ENCODE data around the gene TUBAL3. TPM values are rescaled to one million over a fixed set of nuclear protein-coding genes. Genes with fewer than 3 reads are reported as not detected.

TUBAL3 gene
- polyA plus RNA-seq, 1 donor (not counting 4 experiments of a cell fraction or from before 2014, with no cell fraction given) = 2.6 TPM

DNA sequence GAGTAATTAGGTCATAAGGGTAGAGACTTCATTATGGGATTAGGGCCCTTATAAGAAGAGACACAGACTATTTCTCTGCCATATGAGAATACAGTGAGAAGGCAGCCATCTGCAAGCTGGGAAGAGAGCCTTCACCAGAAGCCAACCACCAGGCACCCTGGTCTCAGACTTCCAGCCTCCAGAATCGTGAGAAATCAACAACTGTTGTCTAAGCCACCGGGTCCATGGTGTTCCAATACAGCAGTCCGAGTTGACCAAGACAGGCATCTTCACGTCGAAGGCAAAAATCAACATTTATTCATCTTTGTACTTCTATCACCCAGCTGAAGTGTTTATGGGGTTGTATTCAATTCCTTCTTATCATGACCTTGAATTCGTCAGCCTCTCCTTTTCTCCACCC lies 5.3 kb downstream of the TUBAL3 start:
- Histone ChIP-seq H3K79me2 (ENCODE audit: control insufficient read depth, insufficient read depth, low read length) (no peaks in the 10 kb centered on the region), H3K4me3 (ENCODE audit: control insufficient read depth in 2 of 3, extremely low read depth in 1 of 3, insufficient read depth in 2 of 3, low read depth in 1 of 3, low read length in 3 of 3) (no peak overlapping the region), H3K9ac (ENCODE audit: control insufficient read depth, extremely low read depth, insufficient read depth, low read length) (no peak overlapping the region), H3K4me2 (ENCODE audit: control insufficient read depth, extremely low read depth, insufficient read depth, low read depth, low read length) (no peak overlapping the region), H3K27ac (ENCODE audit: control insufficient read depth, insufficient read depth, low read length) (no peak overlapping the region), H3K27me3 (ENCODE audit: control insufficient read depth, extremely low read depth, insufficient read depth, low read length) (no peaks in the 10 kb centered on the region), H3K4me1 (ENCODE audit: control insufficient read depth, extremely low read depth, insufficient read depth, low read length) (peaks cover 3% of the 10 kb centered on the region), H2AFZ (ENCODE audit: control insufficient read depth, low read length) (no peak overlapping the region), H3K9me3 (ENCODE audit: control insufficient read depth, low read depth, low read length) (no peaks in the 10 kb centered on the region), H3K36me3 (ENCODE audit: control insufficient read depth in 2 of 2, extremely low read depth in 1 of 2, insufficient read depth in 2 of 2, low read length in 2 of 2) (no peaks in the 10 kb centered on the region), H4K20me1 (ENCODE audit: control insufficient read depth, extremely low read depth, insufficient read depth, low read length) (no peaks in the 10 kb centered on the region), H3K9me1 (ENCODE audit: control insufficient read depth, extremely low read depth, insufficient read depth, low read length) (no peaks in the 10 kb centered on the region)
- no peak for DNase-seq (ENCODE audit: low read depth, low spot score)
- no peak for FAIRE-seq
- TF ChIP-seq EZH2 (IDR thresholded peaks at IDR 0.05; ENCODE audit: low read length) (no peak), CTCF (optimal IDR thresholded peaks at IDR 0.05 in 1 of 3, IDR thresholded peaks at IDR 0.05 in 1 of 3, conservative IDR thresholded peaks at IDR 0.05 in 1 of 3; ENCODE audit: extremely low read depth in 1 of 3, insufficient read depth in 2 of 3, low read length in 3 of 3) (no peak)
- dilution Hi-C loops (cut with MboI; ENCODE audit: extremely low pct_ligation_motif_present, low sequenced_read_pairs) = no loop called here

GRCh38 chr10:5396556-5397300 lies 7.9 kb downstream of the TUBAL3 start:
- Histone ChIP-seq H3K9ac (ENCODE audit: control insufficient read depth, extremely low read depth, insufficient read depth, low read length) (no peak overlapping the region), H3K27ac (ENCODE audit: control insufficient read depth, insufficient read depth, low read length) (no peak overlapping the region), H3K79me2 (ENCODE audit: control insufficient read depth, insufficient read depth, low read length) (no peaks in the 10 kb centered on the region), H2AFZ (ENCODE audit: control insufficient read depth, low read length) (no peak overlapping the region), H3K9me3 (ENCODE audit: control insufficient read depth, low read depth, low read length) (no peaks in the 10 kb centered on the region), H4K20me1 (ENCODE audit: control insufficient read depth, extremely low read depth, insufficient read depth, low read length) (no peaks in the 10 kb centered on the region), H3K4me3 (ENCODE audit: control insufficient read depth in 2 of 3, extremely low read depth in 1 of 3, insufficient read depth in 2 of 3, low read depth in 1 of 3, low read length in 3 of 3) (no peak overlapping the region), H3K9me1 (ENCODE audit: control insufficient read depth, extremely low read depth, insufficient read depth, low read length) (no peaks in the 10 kb centered on the region), H3K27me3 (ENCODE audit: control insufficient read depth, extremely low read depth, insufficient read depth, low read length) (no peaks in the 10 kb centered on the region), H3K4me1 (ENCODE audit: control insufficient read depth, extremely low read depth, insufficient read depth, low read length) (no peaks in the 10 kb centered on the region), H3K4me2 (ENCODE audit: control insufficient read depth, extremely low read depth, insufficient read depth, low read depth, low read length) (no peak overlapping the region), H3K36me3 (ENCODE audit: control insufficient read depth in 2 of 2, extremely low read depth in 1 of 2, insufficient read depth in 2 of 2, low read length in 2 of 2) (no peaks in the 10 kb centered on the region)
- FAIRE-seq (no peak), DNase-seq (ENCODE audit: low read depth, low spot score) (no peak)
- TF ChIP-seq CTCF (optimal IDR thresholded peaks at IDR 0.05 in 1 of 3, IDR thresholded peaks at IDR 0.05 in 1 of 3, conservative IDR thresholded peaks at IDR 0.05 in 1 of 3; ENCODE audit: extremely low read depth in 1 of 3, insufficient read depth in 2 of 3, low read length in 3 of 3) (no peak), EZH2 (IDR thresholded peaks at IDR 0.05; ENCODE audit: low read length) (no peak)
- dilution Hi-C loops (cut with MboI; ENCODE audit: extremely low pct_ligation_motif_present, low sequenced_read_pairs) = no loop called here
